Stomach (tissue), 4 donors: ENCODE measurements around the gene ENAH.

ENCODE experiments used
- EP300 ChIP-seq: sonication (generic); formaldehyde crosslinking; IDR thresholded peaks from one replicate; pipeline ENCODE4 v1.6.1; 2017; ENCODE audit warnings: antibody characterized with exemption
- POLR2AphosphoS5 ChIP-seq, 3 donors: sonication (generic); formaldehyde crosslinking; IDR thresholded peaks; one replicate each; pipeline ENCODE4 v1.6.1; 2016; ENCODE audit warnings: antibody characterized with exemption in 3 of 3

- TF ChIP-seq EP300 = no peak
- no peak for TF ChIP-seq POLR2AphosphoS5 (IDR thresholded peaks at IDR 0.05)
These were observed 115.2 kb downstream of the ENAH start for GRCh38 chr1:225537554-225538251.
